ENCODE measurements around the gene IMPACT.

IMPACT gene

DNA sequence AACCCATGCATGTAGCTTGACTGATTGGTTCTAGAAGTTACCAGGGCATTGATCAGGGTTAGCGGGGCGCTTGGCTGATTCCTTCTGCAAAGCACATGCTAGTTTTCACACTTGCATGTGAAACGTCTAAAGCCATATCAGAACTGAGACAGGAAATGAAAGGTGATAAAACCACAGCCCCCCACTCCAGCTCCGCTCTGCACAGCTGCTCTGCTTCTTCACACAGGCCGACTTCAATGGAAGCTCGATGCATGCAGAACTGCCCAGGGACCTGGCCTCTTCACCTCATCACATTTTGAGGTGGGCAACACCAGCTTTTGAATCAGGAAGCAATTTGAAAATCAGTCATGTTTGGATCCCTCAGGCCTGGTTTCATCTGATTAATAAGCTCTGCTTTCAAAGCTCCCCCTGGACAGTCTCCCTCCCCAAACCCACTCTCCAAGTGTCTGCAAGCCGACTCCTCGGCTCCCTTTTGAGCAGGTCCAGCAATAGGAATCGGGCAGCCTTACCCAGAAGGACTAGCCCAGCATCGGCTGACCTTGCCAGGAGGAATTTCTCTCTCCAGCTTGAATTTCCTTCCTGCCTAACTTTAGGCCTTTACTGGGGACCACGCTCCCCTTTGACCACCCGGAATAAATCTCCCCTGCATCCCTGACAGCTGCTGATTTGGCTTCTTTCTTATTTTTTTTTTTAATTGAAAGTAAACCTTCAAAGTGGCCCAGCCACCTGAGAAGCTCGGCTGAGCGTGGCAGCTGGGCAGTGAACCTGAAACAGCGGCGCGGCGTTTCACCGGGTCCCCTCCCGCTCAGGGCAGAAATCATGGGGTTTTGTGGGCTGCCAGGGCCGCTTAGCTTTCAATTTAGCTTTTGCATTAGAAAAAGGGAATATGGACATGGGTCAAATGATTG lies 65.7 kb downstream of the IMPACT start:
- Histone ChIP-seq H3K27ac (no peak overlapping the region), H3K9ac (ENCODE audit: insufficient read length) (no peak overlapping the region), H3K4me3 (no peak overlapping the region), H3K36me3 (ENCODE audit: insufficient read depth, low read length) (no peaks in the 10 kb centered on the region), H3K9me3 (ENCODE audit: low read depth, low read length) (no peaks in the 10 kb centered on the region)
- DNase-seq (ENCODE audit: low read depth, low spot score), result no peak
- TF ChIP-seq FOXP2 (optimal IDR thresholded peaks at IDR 0.05; ENCODE audit: control extremely low read depth, extremely low read length, insufficient read depth), result no peak
- no peak for TF ChIP-seq EZH2 (IDR thresholded peaks at IDR 0.05)
- no peak for TF ChIP-seq POLR2AphosphoS5 (IDR thresholded peaks at IDR 0.05; ENCODE audit: borderline replicate concordance, low read depth, low read length)

DNA sequence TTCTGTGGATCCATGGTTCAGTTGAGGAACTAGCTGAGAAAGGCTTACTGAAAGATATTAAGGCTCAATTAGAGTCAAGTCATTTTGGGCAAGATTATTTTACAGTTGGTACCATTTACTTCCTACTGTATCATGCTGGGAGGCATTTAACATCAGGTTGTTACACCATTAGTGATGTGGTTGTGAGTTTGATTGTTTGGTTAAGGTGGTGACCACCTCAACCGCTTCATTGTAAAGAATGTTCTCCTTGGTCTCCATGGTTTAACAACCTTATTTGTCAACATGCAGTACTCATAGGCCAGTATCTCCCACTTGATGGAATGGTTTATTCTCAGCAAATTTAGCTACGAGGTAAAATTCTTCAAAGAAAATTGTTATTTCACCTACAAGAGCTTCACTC lies 68.1 kb downstream of the IMPACT start:
- no peak for TF ChIP-seq FOXP2 (optimal IDR thresholded peaks at IDR 0.05; ENCODE audit: control extremely low read depth, extremely low read length, insufficient read depth)
- no peak for TF ChIP-seq POLR2AphosphoS5 (IDR thresholded peaks at IDR 0.05; ENCODE audit: borderline replicate concordance, low read depth, low read length)
- TF ChIP-seq EZH2 (IDR thresholded peaks at IDR 0.05), result no peak
- no peaks in the 10 kb centered on the region for H3K36me3 ChIP-seq (ENCODE audit: insufficient read depth, low read length)
- no peaks in the 10 kb centered on the region for H3K9me3 ChIP-seq (ENCODE audit: low read depth, low read length)
- no peak overlapping the region for H3K4me3 ChIP-seq
- DNase-seq (ENCODE audit: low read depth, low spot score), result no peak
- H3K9ac ChIP-seq (ENCODE audit: insufficient read length), result no peak overlapping the region
- no peak overlapping the region for H3K27ac ChIP-seq

DNA sequence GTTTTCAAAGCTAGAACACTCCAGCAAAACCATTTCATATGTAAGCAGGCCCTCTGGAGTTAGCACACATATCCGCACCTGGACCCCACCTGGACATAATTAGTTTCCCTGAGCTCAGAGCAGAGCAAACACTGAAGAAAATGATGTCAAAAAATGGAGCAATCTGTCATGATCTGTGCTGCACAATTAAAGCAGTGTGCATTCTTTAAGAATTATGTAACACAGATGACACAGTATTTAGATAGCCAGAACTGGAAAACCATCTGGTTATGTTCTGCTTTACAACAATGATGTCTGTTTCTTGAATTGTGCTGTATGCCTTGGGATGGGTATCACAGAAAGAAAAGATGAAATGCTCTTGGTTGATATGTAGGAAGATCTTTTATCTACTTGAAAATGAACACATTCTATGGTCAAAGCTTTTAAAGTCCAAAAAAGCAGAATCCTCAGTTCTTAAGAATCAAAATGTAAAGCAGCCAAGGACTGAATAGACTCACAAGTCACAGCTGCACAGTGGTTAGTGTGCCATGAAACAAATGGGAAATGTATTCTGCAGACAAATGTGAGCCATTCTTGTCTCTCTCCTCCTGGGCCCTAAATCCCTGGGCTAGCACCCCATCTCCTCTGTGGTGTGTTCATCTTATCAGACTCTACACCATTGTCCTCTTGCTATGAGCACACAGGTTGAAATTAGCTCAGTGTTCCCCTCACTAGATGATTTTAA lies 70.7 kb downstream of the IMPACT start:
- TF ChIP-seq POLR2AphosphoS5 (IDR thresholded peaks at IDR 0.05; ENCODE audit: borderline replicate concordance, low read depth, low read length) (no peak), EZH2 (IDR thresholded peaks at IDR 0.05) (no peak), FOXP2 (optimal IDR thresholded peaks at IDR 0.05; ENCODE audit: control extremely low read depth, extremely low read length, insufficient read depth) (no peak)
- no peaks in the 10 kb centered on the region for H3K36me3 ChIP-seq (ENCODE audit: insufficient read depth, low read length)
- no peak for DNase-seq (ENCODE audit: low read depth, low spot score)
- no peaks in the 10 kb centered on the region for H3K9me3 ChIP-seq (ENCODE audit: low read depth, low read length)
- H3K4me3 ChIP-seq, result no peak overlapping the region
- H3K27ac ChIP-seq, result no peak overlapping the region
- H3K9ac ChIP-seq (ENCODE audit: insufficient read length), result no peak overlapping the region

DNA sequence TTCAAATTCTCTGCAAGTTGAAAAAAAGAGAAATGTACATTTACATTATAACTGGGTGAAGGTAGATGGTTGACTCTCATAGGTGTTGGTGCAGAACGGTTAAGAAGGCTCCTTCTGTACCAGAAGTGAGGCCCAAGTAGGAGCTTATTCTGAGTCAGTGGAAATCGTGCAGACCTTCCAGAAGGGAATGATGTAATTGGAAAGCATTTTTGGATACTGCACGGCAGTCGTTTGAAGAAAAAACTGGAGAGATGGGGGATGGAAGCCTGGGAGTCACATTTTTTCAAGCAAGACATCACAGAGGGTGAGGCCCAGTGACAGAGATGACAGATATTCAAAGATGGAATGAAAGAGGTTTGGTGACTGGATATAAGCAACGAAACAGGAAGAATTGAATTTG lies 73.3 kb downstream of the IMPACT start:
- H3K36me3 ChIP-seq (ENCODE audit: insufficient read depth, low read length), result no peaks in the 10 kb centered on the region
- TF ChIP-seq FOXP2 (optimal IDR thresholded peaks at IDR 0.05; ENCODE audit: control extremely low read depth, extremely low read length, insufficient read depth) (no peak), POLR2AphosphoS5 (IDR thresholded peaks at IDR 0.05; ENCODE audit: borderline replicate concordance, low read depth, low read length) (no peak)
- no peak overlapping the region for H3K27ac ChIP-seq
- no peaks in the 10 kb centered on the region for H3K9me3 ChIP-seq (ENCODE audit: low read depth, low read length)
- no peak overlapping the region for H3K4me3 ChIP-seq
- no peak overlapping the region for H3K9ac ChIP-seq (ENCODE audit: insufficient read length)
- no peak for DNase-seq (ENCODE audit: low read depth, low spot score)

DNA sequence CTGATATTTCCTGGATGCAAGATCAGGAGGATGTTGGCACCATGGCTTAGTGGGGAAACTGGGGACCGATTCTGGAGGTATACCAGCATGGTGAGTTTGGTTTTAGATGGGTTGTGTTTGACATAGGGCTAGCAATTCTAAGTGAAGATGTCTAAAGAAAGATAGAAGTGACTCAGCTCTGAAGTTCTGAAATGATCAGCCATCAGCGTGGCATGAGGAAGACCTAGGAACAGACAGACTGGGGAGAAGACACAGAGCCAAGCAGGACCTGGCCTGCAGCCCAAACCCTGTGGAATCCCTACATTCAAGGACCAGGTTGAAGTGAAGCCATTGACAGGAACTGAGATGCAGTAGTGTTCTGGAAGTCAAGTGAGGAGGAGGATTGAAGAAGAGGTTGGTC lies 73.7 kb downstream of the IMPACT start:
- Histone ChIP-seq H3K9ac (ENCODE audit: insufficient read length) (no peak overlapping the region), H3K4me3 (no peak overlapping the region), H3K36me3 (ENCODE audit: insufficient read depth, low read length) (no peaks in the 10 kb centered on the region), H3K27ac (no peak overlapping the region), H3K9me3 (ENCODE audit: low read depth, low read length) (no peaks in the 10 kb centered on the region)
- no peak for TF ChIP-seq FOXP2 (optimal IDR thresholded peaks at IDR 0.05; ENCODE audit: control extremely low read depth, extremely low read length, insufficient read depth)
- no peak for TF ChIP-seq EZH2 (IDR thresholded peaks at IDR 0.05)
- no peak for TF ChIP-seq POLR2AphosphoS5 (IDR thresholded peaks at IDR 0.05; ENCODE audit: borderline replicate concordance, low read depth, low read length)
- no peak for DNase-seq (ENCODE audit: low read depth, low spot score)

DNA sequence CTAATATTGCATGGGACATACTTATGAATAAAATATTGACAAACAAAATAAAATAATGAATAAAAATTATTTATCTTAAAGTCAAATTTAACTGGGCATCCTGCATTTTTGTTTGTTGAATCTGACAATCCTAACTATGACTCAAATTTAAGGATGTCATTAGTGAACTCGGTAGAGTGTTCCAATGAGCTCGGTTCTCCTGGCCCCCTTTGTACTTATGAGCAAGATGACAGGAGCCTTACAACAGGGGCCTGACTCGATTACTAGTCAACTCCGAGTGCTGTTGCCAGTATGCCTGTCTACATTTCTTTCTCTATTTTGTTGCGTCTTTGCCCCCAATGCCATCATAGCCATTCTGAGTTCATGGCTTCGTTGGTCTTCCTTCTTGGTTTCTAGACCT lies 74.3 kb downstream of the IMPACT start:
- TF ChIP-seq POLR2AphosphoS5 (IDR thresholded peaks at IDR 0.05; ENCODE audit: borderline replicate concordance, low read depth, low read length), result no peak
- TF ChIP-seq FOXP2 (optimal IDR thresholded peaks at IDR 0.05; ENCODE audit: control extremely low read depth, extremely low read length, insufficient read depth), result no peak
- TF ChIP-seq EZH2 (IDR thresholded peaks at IDR 0.05), result no peak
- H3K27ac ChIP-seq, result no peak overlapping the region
- H3K4me3 ChIP-seq, result no peak overlapping the region
- H3K9me3 ChIP-seq (ENCODE audit: low read depth, low read length), result no peaks in the 10 kb centered on the region
- DNase-seq (ENCODE audit: low read depth, low spot score), result no peak
- H3K36me3 ChIP-seq (ENCODE audit: insufficient read depth, low read length), result no peaks in the 10 kb centered on the region
- no peak overlapping the region for H3K9ac ChIP-seq (ENCODE audit: insufficient read length)

DNA sequence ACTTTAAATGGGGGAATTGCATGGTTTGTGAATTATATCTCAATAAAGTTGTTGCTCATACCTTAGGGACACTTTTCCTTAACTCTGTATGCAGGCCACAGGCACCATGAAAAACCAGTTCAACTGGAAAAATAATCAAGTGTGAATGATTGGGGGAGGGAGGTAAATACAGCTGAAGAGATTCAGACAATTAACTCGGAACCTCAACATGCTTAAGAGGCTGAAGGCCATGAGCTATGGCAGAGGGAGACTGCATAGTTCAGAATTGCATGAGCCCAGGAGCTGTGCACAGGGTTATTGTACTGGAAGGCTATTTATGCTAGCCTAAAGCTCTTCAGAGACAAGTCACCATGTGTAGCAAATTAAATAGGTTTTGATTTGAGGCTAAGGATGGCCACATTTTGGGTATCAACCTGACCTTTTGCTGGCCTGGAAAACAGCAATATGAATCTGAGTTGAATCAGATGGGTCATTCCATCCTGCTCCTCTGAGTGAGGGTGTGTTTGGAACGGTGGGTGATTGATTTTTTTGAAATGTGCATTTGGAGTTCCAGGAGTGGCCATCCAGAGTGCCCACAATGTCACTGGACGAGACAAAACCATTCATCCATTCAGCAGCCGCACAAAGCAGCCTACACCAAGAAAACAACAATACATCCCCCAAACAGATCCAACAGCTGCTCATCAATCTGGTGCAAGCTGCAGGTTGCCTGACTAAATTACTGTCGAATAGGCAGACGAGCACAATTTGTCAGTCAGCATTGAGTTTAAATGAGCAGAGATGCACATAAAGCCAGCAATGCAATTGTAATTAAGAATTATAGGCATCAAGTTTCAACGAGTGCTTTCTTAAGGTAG lies 76.4 kb downstream of the IMPACT start:
- DNase-seq (ENCODE audit: low read depth, low spot score), result no peak
- no peak for TF ChIP-seq POLR2AphosphoS5 (IDR thresholded peaks at IDR 0.05; ENCODE audit: borderline replicate concordance, low read depth, low read length)
- no peak for TF ChIP-seq EZH2 (IDR thresholded peaks at IDR 0.05)
- no peak for TF ChIP-seq FOXP2 (optimal IDR thresholded peaks at IDR 0.05; ENCODE audit: control extremely low read depth, extremely low read length, insufficient read depth)

More for the DNA sequence above, 76.4 kb downstream of the IMPACT start:
- no peak overlapping the region for H3K27ac ChIP-seq
- H3K4me3 ChIP-seq, result no peak overlapping the region
- no peak overlapping the region for H3K9ac ChIP-seq (ENCODE audit: insufficient read length)
- no peaks in the 10 kb centered on the region for H3K36me3 ChIP-seq (ENCODE audit: insufficient read depth, low read length)
- H3K9me3 ChIP-seq (ENCODE audit: low read depth, low read length), result no peaks in the 10 kb centered on the region
